HG03139 (cell line): ENCODE results near the gene FAM78A.
"Not testable (repeated sequence)": the region's sequence is repeated elsewhere in the genome, so short reads cannot be mapped to it uniquely, and the experiment has no call there.

Experiments
- ATAC-seq: cut with Tn5 transposase; IDR thresholded peaks from one replicate; pipeline ENCODE4 v1.9.1; 2021; ENCODE audit not compliant: unreplicated experiment

FAM78A gene

DNA sequence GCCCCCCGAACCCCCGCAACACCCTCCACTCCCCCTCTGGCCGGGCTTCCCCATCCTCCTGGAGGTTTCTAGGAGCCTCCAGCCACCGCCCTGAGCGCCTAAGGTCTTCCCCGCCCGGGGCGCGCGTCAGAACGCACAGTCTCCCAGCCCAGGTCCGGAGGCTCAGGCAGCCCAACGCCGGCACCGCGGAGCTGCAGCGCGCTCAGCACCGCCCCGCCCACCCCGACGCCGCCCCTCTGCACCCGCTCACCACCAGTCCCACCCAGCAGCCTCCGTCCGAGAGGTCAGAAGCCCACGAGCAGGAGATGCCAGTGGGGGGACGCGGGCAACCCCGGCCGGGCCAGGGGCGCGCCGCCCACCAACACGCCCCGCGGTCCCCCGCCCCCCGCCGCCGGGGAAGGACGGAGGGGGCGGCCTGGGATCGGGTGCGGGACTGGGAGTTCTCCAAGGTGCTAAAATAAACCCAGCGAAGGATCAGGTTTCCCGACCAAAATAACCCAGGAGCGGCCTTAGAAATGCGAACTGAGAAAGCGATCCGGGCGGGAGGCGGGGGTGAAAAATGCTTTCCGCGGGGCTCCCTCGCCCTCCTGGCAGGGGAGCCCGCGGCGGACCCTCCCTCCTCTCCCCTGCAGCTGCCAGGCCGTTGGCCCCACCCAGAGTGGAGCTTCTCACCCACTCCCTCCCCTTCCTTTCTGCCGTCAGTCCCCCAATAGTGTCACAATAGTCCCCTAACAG, 6.5 kb upstream of the FAM78A start:
- ATAC-seq: no peak

DNA sequence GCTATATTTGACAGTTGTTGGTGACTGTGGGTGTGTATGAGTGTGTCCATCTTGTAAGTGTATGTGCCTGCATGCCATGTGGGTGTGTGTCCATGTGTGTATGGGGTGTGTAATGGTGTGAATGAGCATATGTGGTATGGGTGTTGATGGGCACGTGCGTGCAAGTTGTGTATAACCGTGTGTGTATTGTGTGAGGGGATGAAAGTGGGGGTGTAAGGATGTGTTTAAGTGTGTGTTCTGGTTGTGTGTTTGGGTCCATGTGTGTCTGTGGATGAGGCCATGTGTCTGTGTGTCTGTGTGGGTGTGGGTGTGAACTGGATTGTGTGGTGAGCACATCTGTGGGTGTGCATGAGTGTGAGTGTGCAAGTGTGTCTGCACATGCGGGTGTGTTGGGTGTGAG, 5.9 kb upstream of the FAM78A start:
- no peak for ATAC-seq

DNA sequence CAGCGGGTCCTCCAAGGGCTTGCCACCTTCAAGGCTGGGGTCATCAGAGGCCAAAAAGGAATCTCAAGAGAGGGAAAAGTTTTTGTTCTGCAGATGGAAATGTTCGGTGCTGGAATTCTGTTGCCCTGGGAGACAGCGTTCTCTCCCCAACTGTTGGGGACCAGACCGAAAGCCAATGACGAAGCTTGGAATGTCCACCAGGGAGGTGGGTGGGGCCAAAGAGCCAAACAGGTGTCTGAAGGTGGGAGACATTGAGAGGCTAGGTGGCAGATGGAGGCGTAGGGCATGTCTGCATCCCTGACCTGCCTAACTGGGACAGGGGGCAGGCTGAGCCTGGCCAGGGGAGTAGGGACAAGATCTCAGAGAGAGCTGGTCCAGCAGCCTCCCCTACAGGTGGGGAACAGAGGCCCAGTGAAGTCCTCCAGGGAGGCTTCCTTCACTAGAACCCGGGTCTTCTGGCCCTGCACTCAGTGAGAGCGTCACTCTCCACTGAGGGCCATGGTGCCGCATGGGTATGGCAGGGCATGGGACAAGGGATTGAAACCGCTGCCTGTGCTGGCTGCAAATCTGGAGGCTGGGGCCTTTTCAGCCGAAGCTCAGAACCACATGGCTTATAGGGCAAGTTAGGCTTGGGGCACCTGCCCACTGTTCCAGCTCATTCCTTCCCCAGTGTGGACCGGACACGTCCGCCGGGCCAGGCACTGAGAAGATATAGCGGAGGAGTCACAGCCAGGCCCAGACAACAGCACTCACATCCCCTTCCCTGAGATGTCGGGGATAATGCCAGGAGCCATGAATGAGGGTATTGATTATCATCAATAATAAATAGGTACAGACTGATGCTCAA, 5.0 kb upstream of the FAM78A start:
- no peak for ATAC-seq

DNA sequence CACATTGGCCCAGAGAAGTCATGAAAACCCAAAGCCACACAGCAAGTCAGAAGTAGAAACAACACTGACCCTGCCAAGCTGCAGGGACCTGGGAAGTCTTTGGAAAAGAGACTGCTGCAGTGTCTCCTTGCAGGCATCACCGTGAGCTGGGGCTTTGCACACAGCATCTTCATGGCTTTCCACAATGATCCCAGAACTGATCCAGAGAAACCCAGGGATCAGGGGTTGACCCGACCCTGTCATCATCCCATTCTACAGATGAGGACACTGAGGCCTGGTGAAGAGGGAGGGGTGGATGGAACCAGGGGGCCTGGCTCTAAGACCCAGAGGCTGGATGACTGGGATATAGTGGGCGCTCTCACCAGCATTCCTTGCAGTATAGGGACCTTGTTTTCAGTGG, 4.3 kb upstream of the FAM78A start:
- ATAC-seq: no peak

DNA sequence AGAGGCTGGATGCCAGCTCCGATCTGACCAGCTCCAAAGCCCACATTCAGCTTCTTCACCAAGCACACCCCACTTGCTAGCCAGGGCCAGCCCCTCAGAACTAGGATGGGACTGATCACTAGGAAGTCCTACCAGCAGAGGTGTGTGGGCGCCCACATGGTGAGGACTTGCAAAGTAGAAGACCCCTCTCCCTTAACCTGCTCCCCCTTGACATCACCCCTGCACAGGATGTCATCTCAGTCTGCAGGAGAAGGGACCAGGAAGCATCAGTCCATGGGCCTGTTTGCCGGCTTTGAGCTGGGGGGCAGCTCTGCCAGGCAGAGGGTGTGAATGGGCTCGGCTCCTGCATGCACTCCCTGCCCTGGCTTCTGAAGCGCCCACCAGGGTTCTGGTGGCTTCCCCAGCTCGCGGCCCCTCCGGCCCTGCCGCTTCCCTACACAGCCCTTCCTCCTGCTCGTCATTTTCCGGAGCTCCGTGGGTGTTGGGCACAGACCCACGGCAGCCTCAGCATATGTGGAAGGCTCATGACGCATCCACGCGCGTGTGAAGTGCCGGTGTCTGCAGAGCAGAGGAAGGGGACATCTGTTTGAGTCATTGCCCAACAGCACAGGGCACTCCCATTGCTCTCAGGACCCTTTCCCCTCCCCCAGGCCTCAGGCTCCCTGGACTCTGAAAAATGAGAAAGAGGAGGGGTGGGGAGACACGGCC, 3.7 kb upstream of the FAM78A start:
- ATAC-seq: no peak

DNA sequence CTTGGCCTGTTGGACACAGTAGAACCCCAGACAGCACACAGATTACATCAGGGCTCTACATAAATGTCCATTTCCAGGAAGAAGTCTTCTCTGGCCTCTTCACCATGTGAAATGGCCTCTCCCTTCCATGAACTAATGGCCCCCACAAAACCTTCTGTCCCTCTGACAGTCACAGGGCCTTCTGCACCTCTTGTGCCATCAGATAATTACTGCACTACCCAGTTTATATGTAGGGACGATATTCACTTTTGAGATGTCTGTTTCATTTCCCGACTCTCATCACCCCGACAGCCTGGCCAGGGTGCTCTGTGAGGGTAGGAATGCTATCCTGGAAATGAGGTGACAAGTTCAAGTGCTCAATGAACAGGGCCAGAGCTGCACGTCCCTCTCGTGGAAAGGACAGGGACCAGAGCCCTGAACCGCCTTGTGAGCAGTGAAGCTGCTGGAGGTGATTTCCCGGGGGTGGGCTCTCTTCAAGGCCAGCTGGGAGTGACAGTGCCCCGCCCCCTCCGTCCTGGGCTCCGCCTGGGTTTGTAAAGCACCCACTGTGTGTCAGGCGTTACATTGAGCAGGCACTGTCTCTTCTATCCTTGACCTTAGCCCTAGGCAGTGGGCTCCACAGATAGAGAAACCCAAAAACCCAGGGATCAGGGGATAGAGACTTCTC, 3.0 kb upstream of the FAM78A start:
- no peak for ATAC-seq

DNA sequence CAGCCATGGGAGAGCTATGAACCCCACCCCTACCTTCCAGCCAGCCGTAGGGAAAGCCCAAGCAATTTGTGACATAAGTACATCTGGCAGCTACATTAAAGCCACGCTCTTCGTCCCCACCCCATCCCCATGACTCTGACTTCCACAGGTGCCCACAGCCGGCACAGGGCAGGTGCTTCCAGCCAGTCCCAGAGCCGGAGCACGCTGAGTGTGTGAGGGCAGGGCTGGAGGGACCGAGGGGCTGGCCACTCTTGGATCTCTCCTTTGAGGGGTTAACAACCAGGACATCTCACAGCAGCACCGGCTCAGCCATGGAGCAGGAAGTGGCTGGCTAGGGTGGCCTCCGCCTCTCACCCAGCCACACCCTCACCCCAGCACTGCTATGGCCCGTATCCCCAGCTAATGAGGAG, 2.4 kb upstream of the FAM78A start:
- no peak for ATAC-seq

DNA sequence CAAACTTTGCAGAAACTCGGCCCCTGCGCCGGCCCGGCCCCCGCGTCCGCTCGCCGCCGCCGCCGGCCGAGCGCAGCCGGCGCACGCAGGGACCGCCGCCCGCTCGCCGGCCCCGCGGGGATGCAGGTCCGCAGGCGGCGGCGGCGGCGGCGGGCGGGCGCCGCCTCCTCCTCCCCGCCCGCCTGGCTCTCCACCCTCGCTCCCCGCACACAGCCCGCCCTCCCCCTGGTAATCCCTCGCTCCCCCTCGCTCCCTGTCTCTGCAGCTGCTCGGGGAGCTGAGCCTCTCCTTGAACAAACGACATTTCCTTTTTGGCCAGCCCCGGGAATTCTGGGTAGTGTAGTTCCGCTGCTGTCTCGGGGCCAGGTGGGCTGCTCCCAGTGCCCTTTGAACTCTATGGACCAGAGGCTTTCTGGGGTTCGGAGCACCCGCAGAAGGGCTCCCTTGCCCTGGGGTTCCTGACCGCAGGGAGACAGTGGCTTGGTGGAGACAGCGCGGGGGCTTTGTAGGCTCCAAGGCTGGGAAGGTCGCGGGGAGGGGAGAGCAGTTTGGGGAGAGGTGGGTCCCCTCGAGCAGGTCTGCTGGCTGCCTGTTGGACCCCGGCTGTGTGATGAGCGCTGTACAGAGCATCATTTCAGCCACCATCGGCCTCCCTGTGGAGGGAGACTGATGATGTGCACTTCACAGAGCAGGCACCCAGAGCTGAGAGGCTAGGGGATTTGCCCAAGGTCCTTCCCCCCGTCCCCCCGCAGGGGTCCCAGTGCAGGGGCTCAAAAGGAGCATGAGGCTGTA, 1.8 kb upstream of the FAM78A start:
- ATAC-seq: no peak

DNA sequence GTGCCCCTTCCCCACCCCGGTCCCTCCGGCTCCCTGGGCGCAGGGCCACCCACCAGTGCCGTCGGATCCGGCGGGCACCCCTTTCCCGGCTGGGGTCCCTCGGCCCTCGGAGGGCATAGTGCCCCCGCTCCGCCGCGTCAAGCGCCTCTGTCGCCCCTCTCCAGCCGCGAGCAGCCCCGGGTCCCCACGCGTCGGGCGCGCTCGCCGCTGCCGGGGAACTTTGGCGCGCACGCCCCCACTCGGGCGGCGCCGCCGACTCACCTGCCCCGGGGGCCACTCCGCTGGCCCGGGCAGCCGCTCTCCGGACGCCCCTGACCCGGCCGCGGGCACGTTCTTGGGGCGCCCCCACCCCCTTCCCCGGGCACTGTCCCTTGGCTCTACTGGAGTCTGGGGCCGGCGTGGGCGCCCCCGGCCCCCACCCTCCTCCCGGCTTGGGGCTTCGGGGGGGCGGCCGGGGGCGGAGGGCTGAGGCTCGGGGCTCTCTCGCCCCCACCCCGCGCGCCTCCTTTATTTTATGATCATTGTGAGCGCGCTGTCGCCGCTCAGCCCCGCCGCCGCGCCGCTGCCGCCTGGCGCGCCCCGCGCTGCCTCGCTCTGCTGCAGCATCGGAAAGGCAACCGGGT, 1.1 kb upstream of the FAM78A start:
- no peak for ATAC-seq

DNA sequence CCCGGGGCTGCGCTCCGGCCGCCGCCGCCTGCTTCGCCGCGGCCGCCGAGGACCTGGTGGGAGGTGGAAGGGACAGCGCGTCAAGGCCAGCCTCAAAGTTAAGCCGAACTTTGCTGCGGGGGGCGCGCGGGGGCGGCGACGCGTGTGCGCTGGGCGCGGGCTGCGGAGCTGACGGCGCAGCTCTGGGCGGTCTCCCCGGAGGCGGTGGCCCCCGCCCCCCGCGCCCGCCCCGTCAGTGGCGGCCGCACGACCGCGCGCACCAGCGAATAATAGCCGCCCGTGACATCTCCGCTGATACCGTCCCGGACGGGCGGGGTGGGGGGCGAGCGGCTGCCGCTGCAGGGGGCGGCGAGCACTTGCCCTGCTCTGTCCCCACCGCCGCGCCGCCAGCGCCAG, 579 bp upstream of the FAM78A start:
- ATAC-seq: no peak

DNA sequence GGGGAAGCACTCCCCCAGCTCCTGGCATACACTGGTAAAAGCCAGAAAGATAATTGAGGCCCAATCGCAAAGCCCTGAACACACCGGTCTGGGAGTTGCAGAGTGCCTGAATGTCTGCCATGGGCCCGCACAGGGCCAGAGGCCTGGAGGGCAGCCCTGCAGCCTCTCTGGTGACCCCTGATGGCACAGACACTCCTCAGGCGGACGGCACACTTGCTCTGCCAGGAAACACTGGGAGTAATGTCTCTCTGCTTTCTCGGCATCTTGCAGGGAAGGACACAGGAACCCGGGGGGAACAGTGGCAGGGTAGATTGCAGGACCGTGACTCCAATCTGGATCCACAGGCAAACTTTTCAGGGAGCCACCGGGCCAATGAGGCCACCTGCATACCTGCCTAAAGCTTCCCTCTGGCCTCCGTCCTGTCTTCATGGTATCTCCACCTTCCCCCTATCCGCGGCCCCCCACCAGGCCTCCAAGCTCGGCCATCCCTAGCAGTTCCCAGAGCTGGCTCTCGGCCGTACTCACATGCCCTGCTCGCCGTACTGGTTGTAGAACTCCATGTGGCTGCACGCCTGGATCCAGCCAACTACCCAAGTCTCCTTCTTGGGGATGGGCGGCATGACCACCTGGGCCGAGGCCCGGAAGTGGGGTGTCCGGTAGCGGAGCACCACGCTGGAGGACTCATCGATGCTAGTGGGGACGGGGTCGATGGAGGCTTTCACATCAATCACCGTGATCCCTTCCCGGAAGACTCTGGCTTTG, 797 bp downstream of the FAM78A start:
- ATAC-seq: no peak

DNA sequence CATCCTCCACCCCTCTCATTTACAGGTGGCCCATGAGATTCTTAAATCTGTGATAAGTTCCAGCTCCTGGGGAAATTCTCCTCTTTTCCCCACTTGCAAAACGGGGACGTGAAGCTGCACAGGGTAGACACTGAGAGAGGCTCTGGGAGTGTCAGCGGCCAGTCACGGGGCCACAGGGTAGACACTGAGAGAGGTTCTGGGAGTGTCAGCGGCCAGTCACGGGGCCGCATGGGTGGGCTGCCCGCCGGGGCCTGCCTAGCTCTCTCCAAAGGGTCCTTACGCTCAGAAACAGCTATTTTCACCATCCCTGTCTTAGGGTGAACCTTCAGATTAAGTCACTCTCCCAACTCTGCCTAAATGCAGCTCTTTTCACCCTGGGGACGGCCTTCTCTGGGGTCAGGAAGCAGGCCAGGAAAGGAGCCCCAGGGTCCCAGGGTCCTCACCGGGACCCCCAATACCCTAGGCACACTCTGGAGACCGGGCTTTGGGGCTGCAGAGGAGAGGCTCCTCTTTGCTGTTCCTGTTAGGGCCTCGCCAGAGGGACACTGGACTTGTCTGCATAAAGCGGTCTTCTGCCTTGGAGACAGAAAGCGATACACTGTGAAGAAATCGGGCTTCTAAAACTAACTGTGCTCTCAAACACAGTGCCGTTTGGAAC, 1.5 kb downstream of the FAM78A start:
- ATAC-seq: no peak

DNA sequence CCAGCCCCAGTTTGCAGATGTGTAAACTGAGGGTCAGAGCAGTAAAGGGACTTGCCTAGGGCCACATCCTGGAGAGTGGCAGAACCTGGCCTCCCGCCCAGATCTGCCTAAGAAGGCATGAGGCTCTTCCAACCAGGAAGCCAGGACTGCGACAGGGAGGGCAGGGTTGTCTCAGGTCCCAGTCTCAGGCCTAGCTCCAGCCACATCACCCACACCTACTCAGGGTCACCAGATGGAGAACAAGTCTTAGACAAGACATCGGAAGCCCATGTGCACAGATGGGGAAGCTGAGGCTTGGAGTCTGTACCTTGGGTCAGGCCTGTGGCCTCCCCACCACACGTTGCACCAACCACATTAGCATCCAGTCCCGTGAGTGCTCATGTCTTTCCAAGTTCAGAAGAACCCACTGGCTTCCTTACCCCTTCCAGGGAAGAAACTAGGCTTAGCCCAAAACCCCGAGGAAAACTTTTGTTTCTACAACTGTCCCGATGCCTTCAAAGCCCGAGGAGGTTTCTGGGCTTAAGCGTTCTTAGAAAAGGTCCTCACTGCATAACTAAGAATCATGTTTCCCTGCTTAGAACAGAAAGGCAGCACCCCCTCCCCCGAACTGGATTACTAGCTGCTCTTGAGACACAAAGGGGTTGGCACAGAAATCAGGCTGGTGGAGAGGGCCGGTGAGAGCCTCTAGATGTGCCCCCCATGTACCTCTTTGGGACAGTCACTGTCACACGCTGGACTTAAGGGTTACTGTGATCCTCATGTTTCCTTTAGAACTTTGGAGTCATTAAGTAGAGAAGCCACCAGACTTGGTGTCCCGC, 2.2 kb downstream of the FAM78A start:
- ATAC-seq: no peak

DNA sequence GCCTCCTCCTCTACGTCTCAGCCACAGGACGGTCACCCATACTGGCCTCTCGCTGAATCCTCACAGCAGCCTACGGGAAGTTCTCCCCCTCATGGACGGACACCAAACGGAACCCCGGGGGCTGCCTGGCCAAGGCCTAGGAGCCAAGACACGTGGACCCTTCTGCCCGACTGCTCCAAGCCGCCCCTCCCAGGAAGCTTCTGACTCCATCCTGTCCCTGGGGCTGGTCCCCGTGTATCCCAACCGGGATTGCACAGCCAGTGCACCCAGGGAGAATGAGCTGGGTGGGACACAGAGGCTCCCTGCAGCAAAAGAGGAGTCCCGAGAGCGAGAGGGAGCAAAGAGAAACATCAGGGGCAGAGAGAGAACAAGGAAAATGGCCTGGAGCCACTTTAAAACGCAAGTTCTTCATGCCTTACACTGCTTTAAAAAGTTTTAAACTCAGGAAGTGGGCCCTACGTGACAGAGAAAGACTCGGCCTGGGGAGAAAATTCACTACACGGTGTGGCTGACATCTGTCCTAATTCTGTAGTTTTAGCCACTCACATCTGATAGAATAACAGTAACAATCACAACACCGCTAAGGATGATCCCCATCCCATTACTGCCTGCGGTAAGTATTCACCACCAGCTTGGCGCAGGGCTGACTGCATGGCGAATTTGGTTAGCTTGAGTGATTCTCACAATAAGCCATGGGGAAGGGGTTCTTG, 3.0 kb downstream of the FAM78A start:
- ATAC-seq: no peak

DNA sequence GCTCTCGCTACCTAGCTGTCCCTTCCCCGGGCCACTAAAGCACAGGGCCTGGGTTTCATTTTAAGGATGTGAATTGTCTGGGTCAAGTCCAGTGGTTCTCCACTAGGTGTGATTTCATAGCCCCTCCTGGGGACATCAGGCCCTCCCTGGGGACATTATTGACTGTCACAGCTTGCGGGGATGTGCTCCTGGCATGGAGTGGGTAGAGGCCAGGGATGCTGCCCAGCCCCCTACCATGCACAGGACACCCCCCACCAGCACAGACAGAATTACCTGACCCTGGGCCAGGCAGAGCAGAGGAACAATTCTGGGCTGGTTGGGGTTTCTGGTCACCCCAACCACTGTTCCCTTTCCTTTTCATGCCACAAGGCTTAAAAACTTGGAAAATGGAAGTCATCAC, 4.1 kb downstream of the FAM78A start:
- ATAC-seq: no peak

DNA sequence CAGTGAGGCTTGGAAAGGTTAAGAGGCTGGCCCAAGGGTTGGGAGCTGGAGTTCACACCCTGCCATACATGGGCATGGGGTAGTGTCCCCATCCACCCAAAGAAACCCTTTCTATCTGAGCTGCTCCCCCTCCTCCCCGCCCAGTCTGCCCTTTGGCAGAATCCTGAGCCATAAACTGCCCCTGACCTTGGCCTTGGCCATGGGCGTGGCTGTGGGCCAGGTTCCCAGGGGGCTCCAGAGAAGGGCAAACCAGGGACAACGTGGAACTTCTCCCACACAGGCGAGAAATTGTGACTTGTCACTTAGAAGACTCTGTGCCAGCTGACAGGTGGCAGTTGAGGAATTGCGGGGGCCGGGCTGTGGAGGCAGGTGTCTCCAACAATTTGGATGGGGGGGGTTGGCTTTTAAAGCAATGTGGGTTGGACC, 4.8 kb downstream of the FAM78A start:
- no peak for ATAC-seq

DNA sequence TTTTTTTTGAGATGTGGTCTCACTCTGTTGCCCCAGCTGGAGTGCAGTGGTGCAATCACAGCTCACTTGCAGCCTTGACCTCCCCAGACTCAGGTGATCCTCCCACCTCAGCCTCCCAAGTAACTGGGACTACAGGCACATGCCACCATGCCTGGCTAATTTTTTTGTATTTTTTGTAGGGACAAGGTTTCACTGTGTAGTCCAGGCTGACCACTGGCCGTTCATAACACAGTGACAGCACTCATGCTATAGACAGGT, 5.4 kb downstream of the FAM78A start:
- ATAC-seq: not testable (repeated sequence)
